Measurements from ENCODE around the gene CCDC127.
"Not testable (repeated sequence)": the region's sequence is repeated elsewhere in the genome, so short reads cannot be mapped to it uniquely, and the experiment has no call there.

Gene CCDC127

GRCh38 chr5:203246-203930 lies 14.6 kb downstream of the CCDC127 start:
- no peak for DNase-seq

- DNase-seq: no peak
Observed at GRCh38 chr5:201672-202071, 16.3 kb downstream of the CCDC127 start.

GRCh38 chr5:200985-201384 lies 17.0 kb downstream of the CCDC127 start:
- peak in 1 of 2 experiments; percentile 66 for DNase-seq

GRCh38 chr5:199950-200645 lies 17.9 kb downstream of the CCDC127 start:
- no peak for DNase-seq

GRCh38 chr5:199197-199949 lies 18.6 kb downstream of the CCDC127 start:
- DNase-seq: no peak

- DNase-seq: no peak
Observed at GRCh38 chr5:198516-199196, 19.3 kb downstream of the CCDC127 start.

- DNase-seq: no peak
Observed at GRCh38 chr5:197892-198489, 20.0 kb downstream of the CCDC127 start.

- DNase-seq: not testable (repeated sequence)
Observed at GRCh38 chr5:197031-197430, 20.9 kb downstream of the CCDC127 start.

- DNase-seq: no peak
Observed at GRCh38 chr5:196350-196749, 21.6 kb downstream of the CCDC127 start.

- no peak for DNase-seq
Observed at GRCh38 chr5:195401-196160, 22.4 kb downstream of the CCDC127 start.

- DNase-seq: no peak
Observed at GRCh38 chr5:194603-195209, 23.2 kb downstream of the CCDC127 start.

- no peak for DNase-seq
Observed at GRCh38 chr5:194102-194501, 23.9 kb downstream of the CCDC127 start.

- no peak for DNase-seq
Observed at GRCh38 chr5:192970-193831, 24.8 kb downstream of the CCDC127 start.

- DNase-seq: no peak
Observed at GRCh38 chr5:192691-192969, 25.3 kb downstream of the CCDC127 start.

GRCh38 chr5:191949-192690 lies 25.8 kb downstream of the CCDC127 start:
- DNase-seq: no peak

GRCh38 chr5:191036-191948 lies 26.7 kb downstream of the CCDC127 start, which contains the start of gene LRRC14B:
Gene LRRC14B (plus strand): TSS chr5:191495. CDS start chr5:191539, 44 bp downstream.
- DNase-seq: no peak

GRCh38 chr5:190366-191035 lies 27.5 kb downstream of the CCDC127 start:
- DNase-seq: no peak

GRCh38 chr5:189976-190365 lies 28.0 kb downstream of the CCDC127 start:
- no peak for DNase-seq

Measured in NCI-H2081 (cell line).